GM18517 (cell line): Measurements from ENCODE around the gene PRDX6.
"Not testable (repeated sequence)": the region's sequence is repeated elsewhere in the genome, so short reads cannot be mapped to it uniquely, and the experiment has no call there.

Experiments
- ATAC-seq: cut with Tn5 transposase; IDR thresholded peaks from one replicate; pipeline ENCODE4 v1.9.1; 2021; ENCODE audit warnings: mild to moderate bottlenecking, moderate library complexity; ENCODE audit not compliant: unreplicated experiment

The PRDX6 gene

DNA sequence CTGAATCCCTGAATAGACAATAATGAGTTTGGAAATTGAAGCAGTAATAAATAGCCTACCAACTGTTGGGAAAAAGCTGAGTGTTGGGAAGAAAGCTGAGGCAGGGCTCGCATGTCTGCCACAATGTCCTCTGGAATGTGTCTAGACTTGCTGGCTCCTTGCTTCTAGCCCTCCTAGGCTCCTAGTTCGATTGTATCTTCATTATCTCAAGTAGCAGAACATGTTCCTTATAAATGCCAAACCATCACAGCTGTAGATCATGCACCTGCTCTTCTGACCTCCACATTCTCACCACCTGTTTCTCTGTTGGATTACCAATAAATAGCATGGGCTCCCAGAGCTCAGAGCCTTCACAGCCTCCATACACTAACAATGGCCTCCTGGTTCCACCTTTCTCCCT, 12.9 kb upstream of the PRDX6 start:
- not testable (repeated sequence) for ATAC-seq

- ATAC-seq = no peak
Measured at GRCh38 chr1:173467426-173467825, 9.7 kb upstream of the PRDX6 start.

- no peak for ATAC-seq
Measured at GRCh38 chr1:173469656-173470055, 7.5 kb upstream of the PRDX6 start.

DNA sequence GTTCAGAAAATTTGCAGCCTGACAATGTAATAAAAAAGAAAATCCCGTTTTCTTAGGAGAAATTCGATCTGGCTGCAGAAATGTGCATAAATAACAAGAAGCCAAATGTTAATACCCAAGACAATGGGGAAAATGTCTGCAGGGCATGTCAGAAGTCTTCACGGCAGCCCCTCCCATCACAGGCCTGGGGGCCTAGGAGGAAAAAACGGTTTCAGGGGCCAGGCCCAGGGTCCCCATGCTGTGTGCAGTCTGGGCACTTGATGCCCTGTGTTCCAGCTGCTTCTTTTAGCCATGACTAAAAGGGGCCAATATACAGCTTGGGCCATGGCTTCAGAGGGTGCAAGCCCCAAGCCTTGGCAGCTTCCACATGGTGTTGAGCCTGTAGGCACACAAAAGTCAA, 6.5 kb upstream of the PRDX6 start:
- no peak for ATAC-seq

GRCh38 chr1:173473599-173474011, 3.5 kb upstream of the PRDX6 start:
- ATAC-seq = no peak

GRCh38 chr1:173474097-173474779, 2.9 kb upstream of the PRDX6 start:
- ATAC-seq = no peak

- ATAC-seq = not testable (repeated sequence)
Measured at GRCh38 chr1:173474780-173475421, 2.2 kb upstream of the PRDX6 start.

- ATAC-seq = no peak
Measured at GRCh38 chr1:173475564-173476196, 1.5 kb upstream of the PRDX6 start.

DNA sequence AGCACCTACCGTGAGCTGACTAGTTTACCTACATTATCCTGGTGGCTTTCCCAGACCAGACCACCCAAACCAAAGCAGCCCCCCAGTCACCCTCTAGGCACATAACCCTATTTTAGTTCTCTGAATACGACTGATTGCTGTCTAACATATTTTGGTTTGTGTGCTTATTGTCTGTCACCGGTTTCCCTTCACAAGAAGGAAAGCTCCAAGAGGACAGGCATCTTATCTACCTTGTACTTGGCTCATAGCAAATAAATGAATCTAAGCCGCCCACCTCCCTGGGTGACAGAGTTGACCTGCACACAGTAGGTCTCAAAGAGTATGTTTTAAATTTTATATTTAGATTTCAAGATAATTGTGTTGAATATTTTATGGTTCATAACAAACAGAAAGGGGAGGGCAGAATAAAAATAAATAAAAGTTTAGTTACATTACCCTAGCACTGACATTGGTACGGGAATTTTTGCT, 904 bp upstream of the PRDX6 start:
- no peak for ATAC-seq

GRCh38 chr1:173476665-173477285, 360 bp upstream of the PRDX6 start:
- ATAC-seq = peak; percentile 89

- no peak for ATAC-seq
Measured at GRCh38 chr1:173478094-173478674, 1.0 kb downstream of the PRDX6 start.

DNA sequence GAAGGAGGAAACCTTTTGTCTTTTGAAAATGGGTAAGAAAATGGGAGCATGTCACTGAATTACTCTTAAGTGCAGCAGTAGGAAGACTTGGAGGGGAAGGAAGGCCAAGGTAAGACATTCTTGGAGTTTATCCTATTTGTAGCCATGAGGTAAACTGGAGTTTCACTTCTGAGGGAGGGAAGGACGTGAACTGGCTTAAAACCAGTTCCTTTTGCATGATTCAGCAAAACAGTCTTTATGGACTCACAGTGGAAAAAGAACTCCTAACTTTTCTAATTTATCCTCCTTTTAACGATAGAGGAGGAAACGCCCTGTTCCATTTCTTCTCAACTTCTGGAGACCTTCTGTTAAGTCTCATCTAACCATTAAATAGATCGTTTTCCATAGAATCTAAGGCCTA, 2.5 kb downstream of the PRDX6 start:
- ATAC-seq = no peak

DNA sequence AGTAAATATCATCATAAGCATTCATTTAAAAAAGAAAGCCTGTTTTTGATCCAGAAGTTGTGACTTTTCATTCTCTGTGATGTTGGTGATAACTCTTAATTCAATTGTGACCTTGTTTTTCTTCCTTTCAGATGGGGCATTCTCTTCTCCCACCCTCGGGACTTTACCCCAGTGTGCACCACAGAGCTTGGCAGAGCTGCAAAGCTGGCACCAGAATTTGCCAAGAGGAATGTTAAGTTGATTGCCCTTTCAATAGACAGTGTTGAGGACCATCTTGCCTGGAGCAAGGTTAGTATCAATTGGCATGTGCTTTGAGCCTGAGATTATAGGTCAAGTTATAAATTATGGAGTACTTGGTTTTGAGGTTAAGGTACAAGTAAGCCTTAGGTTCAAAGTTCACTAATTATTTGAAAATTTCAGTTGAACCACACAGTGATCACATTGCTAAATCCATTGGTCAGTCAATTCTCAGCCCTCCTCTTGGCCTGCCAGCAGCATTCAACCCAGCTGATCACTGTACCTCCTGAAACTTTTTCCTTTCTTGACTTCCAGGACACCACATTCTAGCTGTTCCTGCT, 4.1 kb downstream of the PRDX6 start:
- no peak for ATAC-seq

- ATAC-seq = no peak
Measured at GRCh38 chr1:173482683-173483082, 5.5 kb downstream of the PRDX6 start.

DNA sequence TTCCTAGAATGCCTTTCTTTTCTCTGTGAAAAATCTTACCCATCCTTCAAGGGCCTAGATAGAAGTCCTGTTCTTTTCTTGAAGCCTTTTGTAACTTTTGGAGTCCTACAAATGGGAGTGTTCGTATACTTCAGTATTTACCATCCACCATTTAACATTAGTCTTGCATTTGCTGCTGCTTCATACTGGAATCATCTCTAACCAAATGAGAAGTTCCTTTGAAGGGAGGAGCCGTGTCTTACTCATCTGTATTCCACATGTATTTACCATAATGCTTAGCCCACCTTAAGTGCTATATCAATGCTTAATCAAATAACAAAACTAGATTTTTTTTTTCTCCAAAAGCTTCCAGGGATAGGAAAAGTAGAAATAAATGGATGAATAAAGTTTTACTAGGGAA, 7.1 kb downstream of the PRDX6 start:
- no peak for ATAC-seq

GRCh38 chr1:173485401-173485800, 8.3 kb downstream of the PRDX6 start:
- ATAC-seq = no peak

GRCh38 chr1:173488001-173488400, 10.9 kb downstream of the PRDX6 start:
- no peak for ATAC-seq

DNA sequence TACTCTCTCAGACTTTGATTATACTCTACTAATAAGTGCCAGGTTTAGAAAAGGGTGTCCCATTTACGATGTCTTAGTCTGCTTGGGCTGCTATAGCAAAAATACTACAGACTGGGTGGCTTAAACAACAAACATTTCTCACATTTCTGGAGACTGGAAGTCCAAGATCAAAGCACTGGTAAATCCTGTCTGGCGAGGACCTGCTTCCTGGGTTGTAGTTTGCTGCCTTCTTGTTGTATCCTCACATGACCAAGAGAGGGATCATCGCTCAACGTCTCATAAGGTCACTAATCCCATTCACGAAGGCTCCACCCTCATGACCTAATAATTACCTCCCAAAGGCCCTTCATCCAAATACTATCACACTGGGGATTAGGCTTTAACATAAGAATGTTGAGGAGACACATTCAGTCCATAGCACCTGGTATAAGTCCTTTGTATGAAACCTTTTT, 12.0 kb downstream of the PRDX6 start:
- no peak for ATAC-seq

GRCh38 chr1:173489929-173490328, 12.8 kb downstream of the PRDX6 start:
- no peak for ATAC-seq

- ATAC-seq = no peak
Measured at GRCh38 chr1:173491508-173491907, 14.4 kb downstream of the PRDX6 start.

DNA sequence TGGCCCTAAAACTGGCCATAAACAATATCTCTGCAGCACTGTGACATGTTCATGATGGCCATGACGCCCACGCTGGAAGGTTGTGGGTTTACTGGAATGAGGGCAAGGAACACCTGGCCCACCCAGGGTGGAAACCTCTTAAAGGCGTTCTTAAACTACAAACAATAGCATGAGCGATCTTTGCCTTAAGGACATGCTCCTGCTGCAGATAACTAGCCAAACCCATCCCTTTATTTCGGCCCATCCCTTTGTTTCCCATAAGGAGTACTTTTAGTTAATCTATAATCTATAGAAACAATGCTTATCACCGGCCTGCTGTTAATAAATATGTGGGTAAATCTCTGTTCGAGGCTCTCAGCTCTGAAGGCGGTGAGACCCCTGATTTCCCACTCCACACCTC, 16.0 kb downstream of the PRDX6 start:
- ATAC-seq = not testable (repeated sequence)
